Fibroblast of villous mesenchyme (primary cell): Measurements from ENCODE around the gene RER1. TPM values are rescaled to one million over a fixed set of nuclear protein-coding genes. Genes with fewer than 3 reads are reported as not detected.

ENCODE experiments used
- DNase-seq: peaks from one replicate; pipeline ENCODE4 v3.0.0-alpha.2; 2010; ENCODE audit warnings: low read depth
- H3K4me3 ChIP-seq: 2 replicates; pipeline ENCODE4 v1.5.1; 2011; ENCODE audit warnings: low read depth, mild to moderate bottlenecking, low read length
- CTCF ChIP-seq: IDR thresholded peaks from 2 replicates; pipeline ENCODE4 v1.5.1; 2012; ENCODE audit warnings: low read depth, mild to moderate bottlenecking, low read length; ENCODE audit not compliant: insufficient read depth
- total RNA-seq: library from RNA; depleted of rRNA; stranded (reverse); fragments of >200 nt; gene quantifications from 2 replicates; pipeline ENCODE4 v1.2.3, GENCODE V29; 2012

RER1 gene
- total RNA-seq, 1 donor = 94.1 TPM

- TF ChIP-seq CTCF = no peak
- no peak for DNase-seq
- peak overlapping the region; percentile 75 for H3K4me3 ChIP-seq
Measured at GRCh38 chr1:2411801-2412394, 20.3 kb downstream of the RER1 start.

- peak within 1 kb of the TSS; percentile 75 for H3K4me3 ChIP-seq
- DNase-seq = peak; percentile 94
- no peak for TF ChIP-seq CTCF
Measured at GRCh38 chr1:2412395-2412772, 20.7 kb downstream of the RER1 start, which contains the start of gene PEX10. Gene PEX10 (minus strand): TSS chr1:2412564. CDS start chr1:2412502, 62 bp downstream.

GRCh38 chr1:2412773-2413494 lies 21.3 kb downstream of the RER1 start:
- peak; percentile 50 for DNase-seq
- H3K4me3 ChIP-seq = peak overlapping the region; percentile 74
- no peak for TF ChIP-seq CTCF

- TF ChIP-seq CTCF = no peak
- H3K4me3 ChIP-seq = peak overlapping the region; percentile 74
- no peak for DNase-seq
Measured at GRCh38 chr1:2413495-2414296, 22.1 kb downstream of the RER1 start.

GRCh38 chr1:2414297-2414958 lies 22.8 kb downstream of the RER1 start:
- peak; percentile 63 for DNase-seq
- H3K4me3 ChIP-seq = no peak overlapping the region
- TF ChIP-seq CTCF = peak; percentile 88

GRCh38 chr1:2415337-2415736 lies 23.7 kb downstream of the RER1 start:
- DNase-seq = no peak
- no peak overlapping the region for H3K4me3 ChIP-seq
- no peak for TF ChIP-seq CTCF
